ENCODE data around the gene ITIH3. TPM values are rescaled to one million over a fixed set of nuclear protein-coding genes. Genes with fewer than 3 reads are reported as not detected.

The ITIH3 gene
- total RNA-seq, 4 donors from 2014 or later: 0.89 to 12.8 (median 1.4) TPM

DNA sequence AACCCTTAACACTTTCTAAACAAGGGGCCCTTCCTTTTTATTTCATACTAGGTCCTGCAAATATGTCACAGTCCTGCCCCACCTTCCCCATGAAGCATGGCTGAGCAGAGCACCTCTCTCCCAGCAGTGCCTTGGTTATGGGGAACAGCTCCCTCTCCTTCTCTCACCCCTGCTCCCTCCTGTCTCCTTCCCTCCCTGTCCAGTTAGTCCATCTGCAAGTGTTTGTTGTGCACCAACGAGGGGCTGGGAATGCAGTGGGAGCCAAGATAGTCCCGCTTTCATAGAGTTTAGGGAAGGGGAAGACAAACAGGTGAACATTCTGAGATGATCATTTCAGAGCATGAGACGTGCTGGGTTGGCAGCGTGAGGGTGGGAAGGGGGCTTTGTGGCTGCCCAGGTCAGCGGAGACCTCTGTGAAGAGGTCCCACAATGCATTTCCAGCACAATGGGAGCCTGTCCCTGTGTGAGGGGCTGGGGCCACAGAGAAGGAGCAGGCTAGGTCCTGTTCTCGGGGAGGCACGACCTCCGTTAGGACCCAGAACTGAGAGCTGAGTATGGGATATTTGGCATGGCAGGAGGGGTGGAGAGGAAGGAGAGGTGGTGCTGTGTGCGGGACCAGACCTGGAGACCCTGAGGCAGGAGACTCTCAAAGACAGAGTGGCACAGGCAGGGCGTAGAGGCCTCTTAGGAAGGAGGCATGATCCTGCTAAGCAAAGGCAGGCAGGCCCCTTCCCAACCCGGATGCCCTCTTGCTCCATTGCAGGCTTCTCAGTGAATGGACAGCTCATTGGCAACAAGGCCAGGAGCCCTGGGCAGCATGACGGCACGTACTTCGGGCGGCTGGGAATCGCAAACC lies 5.5 kb upstream of the ITIH3 start:
- H3K27me3 ChIP-seq: no peaks in the 10 kb centered on the region
- DNase-seq: no peak
- no peaks in the 10 kb centered on the region for H3K4me1 ChIP-seq
- intact Hi-C loops (cut with DNase I): no loop called here
- no peak overlapping the region for H3K27ac ChIP-seq
- WGBS, 2 donors: 85 to 86% methylated on average over 13 to 16 of the region's 16 CpGs
- TF ChIP-seq POLR2A (IDR thresholded peaks at IDR 0.05): no peak
- TF ChIP-seq, protein P1, sequence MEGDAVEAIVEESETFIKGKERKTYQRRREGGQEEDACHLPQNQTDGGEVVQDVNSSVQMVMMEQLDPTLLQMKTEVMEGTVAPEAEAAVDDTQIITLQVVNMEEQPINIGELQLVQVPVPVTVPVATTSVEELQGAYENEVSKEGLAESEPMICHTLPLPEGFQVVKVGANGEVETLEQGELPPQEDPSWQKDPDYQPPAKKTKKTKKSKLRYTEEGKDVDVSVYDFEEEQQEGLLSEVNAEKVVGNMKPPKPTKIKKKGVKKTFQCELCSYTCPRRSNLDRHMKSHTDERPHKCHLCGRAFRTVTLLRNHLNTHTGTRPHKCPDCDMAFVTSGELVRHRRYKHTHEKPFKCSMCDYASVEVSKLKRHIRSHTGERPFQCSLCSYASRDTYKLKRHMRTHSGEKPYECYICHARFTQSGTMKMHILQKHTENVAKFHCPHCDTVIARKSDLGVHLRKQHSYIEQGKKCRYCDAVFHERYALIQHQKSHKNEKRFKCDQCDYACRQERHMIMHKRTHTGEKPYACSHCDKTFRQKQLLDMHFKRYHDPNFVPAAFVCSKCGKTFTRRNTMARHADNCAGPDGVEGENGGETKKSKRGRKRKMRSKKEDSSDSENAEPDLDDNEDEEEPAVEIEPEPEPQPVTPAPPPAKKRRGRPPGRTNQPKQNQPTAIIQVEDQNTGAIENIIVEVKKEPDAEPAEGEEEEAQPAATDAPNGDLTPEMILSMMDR (IDR thresholded peaks at IDR 0.05): no peak
- H3K4me3 ChIP-seq (replicated peaks in 1 of 3): no peak overlapping the region
- H3K9me3 ChIP-seq: no peaks in the 10 kb centered on the region
- no peaks in the 10 kb centered on the region for H3K36me3 ChIP-seq

DNA sequence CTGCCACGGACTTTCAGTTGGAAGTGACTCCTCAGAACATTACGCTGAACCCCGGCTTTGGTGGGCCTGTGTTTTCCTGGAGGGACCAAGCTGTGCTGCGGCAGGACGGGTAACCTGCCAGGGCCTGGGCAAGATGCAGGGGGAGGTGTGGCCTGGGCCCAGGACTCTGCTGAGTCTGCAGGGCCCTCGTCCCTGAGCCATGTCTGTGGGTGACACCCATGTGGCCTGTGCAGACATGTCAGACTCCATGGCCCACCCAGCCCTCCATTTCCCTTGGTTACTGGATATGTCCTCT lies 4.9 kb upstream of the ITIH3 start:
- no peak for DNase-seq
- TF ChIP-seq, protein P1 (IDR thresholded peaks at IDR 0.05): no peak
- no peak for TF ChIP-seq POLR2A (IDR thresholded peaks at IDR 0.05)
- H3K27me3 ChIP-seq: no peaks in the 10 kb centered on the region
- H3K9me3 ChIP-seq: no peaks in the 10 kb centered on the region
- intact Hi-C loops (cut with DNase I): no loop called here
- 86 to 87% methylated on average over 4 to 6 of the region's 6 CpGs for WGBS, 2 donors
- H3K4me3 ChIP-seq (replicated peaks in 1 of 3): no peak overlapping the region
- no peak overlapping the region for H3K27ac ChIP-seq
- peaks cover 0 to 5% of the 10 kb centered on the region in 2 donors for H3K4me1 ChIP-seq
- H3K36me3 ChIP-seq: no peaks in the 10 kb centered on the region

DNA sequence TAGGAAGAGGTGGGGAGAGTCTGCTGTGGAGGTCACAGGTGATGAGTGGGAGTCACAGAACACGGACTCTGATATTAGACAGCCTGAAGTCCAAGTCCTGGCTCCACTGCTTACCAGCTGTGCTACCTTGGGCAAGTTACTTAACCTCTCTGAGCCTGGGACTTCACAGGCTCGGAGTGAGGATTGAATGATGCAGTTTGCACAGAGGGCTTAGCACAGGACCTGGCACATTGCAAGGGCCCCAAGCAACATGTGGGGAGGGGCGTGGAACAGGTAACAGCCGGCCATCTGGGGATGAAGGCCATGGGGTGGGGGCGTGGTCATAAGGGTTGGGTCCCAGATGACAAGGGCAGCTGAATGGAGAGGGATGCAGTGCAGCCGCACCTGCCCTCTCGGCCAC lies 4.3 kb upstream of the ITIH3 start:
- intact Hi-C loops (cut with DNase I): no loop called here
- TF ChIP-seq, protein P1 (IDR thresholded peaks at IDR 0.05): no peak
- TF ChIP-seq POLR2A (IDR thresholded peaks at IDR 0.05): no peak
- no peaks in the 10 kb centered on the region for H3K9me3 ChIP-seq
- no peak overlapping the region for H3K27ac ChIP-seq
- no peak for DNase-seq
- H3K27me3 ChIP-seq: no peaks in the 10 kb centered on the region
- 89 to 90% methylated on average over 7 of the region's 7 CpGs for WGBS, 2 donors
- H3K4me3 ChIP-seq (replicated peaks in 1 of 3): no peak overlapping the region
- no peaks in the 10 kb centered on the region for H3K36me3 ChIP-seq
- peaks cover 0 to 5% of the 10 kb centered on the region in 2 donors for H3K4me1 ChIP-seq

DNA sequence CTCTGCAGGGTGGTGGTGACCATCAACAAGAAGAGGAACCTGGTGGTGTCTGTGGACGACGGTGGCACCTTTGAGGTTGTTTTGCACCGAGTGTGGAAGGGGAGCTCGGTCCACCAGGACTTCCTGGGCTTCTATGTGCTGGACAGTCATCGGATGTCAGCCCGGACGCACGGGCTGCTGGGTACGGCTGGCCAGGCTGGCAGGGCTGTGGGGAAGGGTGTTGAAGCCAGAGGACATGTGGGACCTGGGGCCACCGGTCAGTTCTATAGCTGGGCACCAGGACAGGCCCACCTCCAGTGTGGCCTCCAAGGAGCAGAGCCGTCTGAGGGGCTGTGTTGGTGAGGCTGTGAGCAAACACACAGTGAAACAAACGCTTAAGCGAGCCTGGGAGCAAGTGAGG lies 3.9 kb upstream of the ITIH3 start:
- WGBS, 2 donors: 86 to 93% methylated on average over 13 of the region's 13 CpGs
- intact Hi-C loops (cut with DNase I): no loop called here
- Histone ChIP-seq H3K9me3 (no peaks in the 10 kb centered on the region), H3K4me1 (peaks cover 0 to 5% of the 10 kb centered on the region in 2 donors), H3K27me3 (no peaks in the 10 kb centered on the region), H3K36me3 (no peaks in the 10 kb centered on the region), H3K27ac (no peak overlapping the region), H3K4me3 (replicated peaks in 1 of 3) (no peak overlapping the region)
- no peak for DNase-seq
- TF ChIP-seq, protein P1 (IDR thresholded peaks at IDR 0.05): no peak
- TF ChIP-seq POLR2A (IDR thresholded peaks at IDR 0.05): no peak

DNA sequence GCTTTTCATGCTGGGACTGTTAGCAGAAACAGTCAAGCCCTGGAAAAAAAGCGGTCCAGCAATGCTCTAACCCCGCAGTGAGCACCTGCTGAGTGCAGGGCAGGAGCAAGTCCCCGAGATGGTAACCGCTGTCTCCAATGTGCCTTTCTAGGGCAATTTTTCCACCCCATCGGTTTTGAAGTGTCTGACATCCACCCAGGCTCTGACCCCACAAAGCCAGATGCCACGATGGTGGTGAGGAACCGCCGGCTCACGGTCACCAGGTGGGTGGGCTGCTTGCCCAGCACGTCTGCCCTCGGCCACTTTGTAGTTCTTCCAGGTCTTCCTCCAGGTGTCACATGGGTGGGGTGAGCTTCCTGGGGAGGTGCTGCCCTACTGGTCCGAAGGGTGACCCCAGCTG lies 3.2 kb upstream of the ITIH3 start:
- Histone ChIP-seq H3K9me3 (no peaks in the 10 kb centered on the region), H3K27me3 (no peaks in the 10 kb centered on the region), H3K27ac (no peak overlapping the region), H3K36me3 (no peaks in the 10 kb centered on the region), H3K4me1 (peaks cover 0 to 5% of the 10 kb centered on the region in 2 donors), H3K4me3 (replicated peaks in 1 of 3) (no peak overlapping the region)
- intact Hi-C loops (cut with DNase I): no loop called here
- TF ChIP-seq, protein P1 (IDR thresholded peaks at IDR 0.05): no peak
- no peak for TF ChIP-seq POLR2A (IDR thresholded peaks at IDR 0.05)
- no peak for DNase-seq
- WGBS, 2 donors: 59 to 67% methylated on average over 1 to 11 of the region's 12 CpGs
